H54 (cell line): Measurements from ENCODE around the gene INPP5B.

Source experiments
- DNase-seq: peaks from one replicate; pipeline ENCODE4 v3.0.0; 2011; ENCODE audit warnings: low spot score, mixed read lengths; ENCODE audit not compliant: insufficient read length
- FAIRE-seq: peaks from 3 replicates; lab custom pipeline; 2011; peaks lifted over from hg19 to GRCh38; lab: Jason Lieb, UNC
- POLR2A ChIP-seq: IDR thresholded peaks from 2 replicates; pipeline ENCODE4 v1.6.1; 2011; ENCODE audit warnings: low read depth, mild to moderate bottlenecking, low read length

Gene INPP5B

DNA sequence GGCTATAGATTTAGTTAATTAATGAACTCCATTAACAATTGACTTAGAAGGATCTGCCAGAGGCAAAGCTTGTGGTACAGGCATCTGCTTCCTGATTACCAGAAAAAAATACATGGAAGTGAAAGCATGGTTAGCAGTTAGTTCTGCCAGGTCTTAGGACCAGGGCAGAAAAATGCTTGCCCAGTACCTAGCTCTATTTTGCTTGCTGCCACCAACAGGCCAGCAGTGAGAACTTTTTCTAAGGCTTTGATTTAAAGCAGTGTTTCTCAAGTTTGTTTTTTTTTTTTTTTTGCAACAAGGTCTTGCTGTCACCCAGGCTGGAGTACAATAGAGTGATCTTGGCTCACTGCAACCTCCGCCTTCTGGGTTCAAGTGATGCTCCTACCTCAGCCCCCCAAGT, 71.0 kb downstream of the INPP5B start:
- TF ChIP-seq POLR2A = no peak
- DNase-seq = no peak
- FAIRE-seq = no peak

GRCh38 chr1:37872692-37873091, 74.2 kb downstream of the INPP5B start:
- DNase-seq = no peak
- no peak for FAIRE-seq
- TF ChIP-seq POLR2A = no peak

DNA sequence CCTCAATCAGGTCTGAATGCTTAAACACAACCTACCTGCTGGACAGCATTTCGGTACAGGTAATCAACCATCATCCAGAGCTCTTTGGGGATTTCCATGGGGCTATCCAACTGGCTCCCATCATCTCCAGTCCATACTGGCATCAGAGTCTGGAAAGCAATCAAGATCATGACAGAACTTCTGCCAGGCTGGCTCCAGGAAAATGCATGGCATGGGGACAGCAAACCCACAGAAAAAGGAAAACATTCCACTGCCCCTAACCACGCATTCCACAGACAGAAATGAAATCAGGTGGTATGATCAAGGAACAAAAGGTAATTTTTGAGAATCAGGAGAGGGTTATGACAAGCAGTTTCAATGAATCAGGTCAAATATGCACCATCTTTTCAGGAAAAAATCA, 78.4 kb downstream of the INPP5B start:
- FAIRE-seq = no peak
- no peak for TF ChIP-seq POLR2A
- no peak for DNase-seq

DNA sequence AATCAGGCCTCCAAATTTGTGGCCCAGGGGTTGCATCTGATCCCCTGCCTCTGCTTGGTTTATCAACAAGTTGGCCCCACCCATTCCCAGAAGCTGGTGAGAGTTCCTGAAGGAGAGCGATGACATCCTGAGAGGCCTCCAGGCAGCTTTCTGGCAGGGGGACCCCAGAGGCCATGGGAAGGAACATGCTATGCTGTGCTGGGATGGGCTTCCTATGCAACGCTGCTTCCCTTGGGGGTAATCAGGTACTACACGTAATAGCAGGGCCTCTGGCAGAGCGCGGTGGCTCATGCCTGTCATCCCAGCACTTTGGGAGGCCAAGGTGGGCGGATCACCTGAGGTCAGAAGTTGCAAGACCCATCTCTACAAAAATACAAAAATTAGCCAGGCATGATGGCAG, 79.1 kb downstream of the INPP5B start:
- no peak for DNase-seq
- TF ChIP-seq POLR2A = no peak
- no peak for FAIRE-seq

DNA sequence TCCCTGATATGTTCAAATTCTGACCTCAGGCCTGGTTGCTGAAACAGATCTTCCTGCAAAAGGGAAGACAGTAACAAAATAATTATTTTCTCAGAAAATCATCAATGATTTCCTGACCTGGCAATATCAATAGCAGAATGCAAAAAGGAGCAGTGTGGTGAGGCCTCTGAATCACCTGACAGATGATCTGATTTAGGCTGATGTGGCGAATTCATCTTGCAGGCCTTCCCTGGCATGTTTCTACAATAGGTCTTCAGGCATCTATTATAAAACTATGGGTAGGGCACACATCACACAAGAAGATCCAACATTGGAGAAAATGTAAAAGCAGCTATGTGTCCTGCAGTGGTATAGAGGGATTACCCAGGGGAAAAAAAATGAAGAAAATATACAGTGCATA, 80.4 kb downstream of the INPP5B start:
- DNase-seq (no peak), FAIRE-seq (no peak)
- no peak for TF ChIP-seq POLR2A

DNA sequence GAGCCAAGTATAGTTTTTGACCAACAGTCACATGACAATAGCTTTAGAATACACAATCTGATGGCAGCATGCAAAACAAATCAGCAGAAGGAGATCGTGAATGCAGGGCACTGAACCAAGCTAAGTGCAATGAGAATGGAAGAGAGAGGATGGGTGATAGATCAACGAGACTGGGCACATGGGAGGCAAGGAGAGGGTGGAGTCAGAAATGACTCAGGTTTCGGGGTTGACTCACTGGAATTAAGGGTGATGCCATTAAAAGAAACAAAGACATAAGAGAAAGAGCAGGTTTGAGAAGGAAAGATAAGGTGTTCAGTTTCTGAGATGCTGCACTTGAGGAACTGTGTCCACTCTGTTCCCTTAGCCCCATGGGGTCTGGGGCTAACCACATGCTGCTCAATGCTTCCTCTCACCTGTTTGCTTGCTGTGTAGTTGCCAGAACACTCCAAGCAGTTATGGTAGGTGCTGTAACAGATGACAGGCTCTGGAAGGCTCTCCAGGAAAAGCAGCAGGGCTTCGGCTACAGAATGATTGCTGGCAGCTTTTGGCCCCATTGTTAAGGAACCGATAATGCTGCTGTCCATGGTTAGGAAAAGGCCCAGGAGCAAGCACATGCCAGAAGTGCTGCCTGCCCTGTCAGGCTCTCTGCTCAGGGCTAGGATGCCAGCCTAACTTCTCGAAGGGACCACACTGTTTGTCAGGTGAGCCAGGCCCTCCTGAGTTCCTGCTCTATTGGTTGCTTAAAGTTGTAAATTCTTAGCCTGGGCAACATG, 81.3 kb downstream of the INPP5B start:
- no peak for TF ChIP-seq POLR2A
- peak; percentile 70 for DNase-seq
- peak; percentile 89 for FAIRE-seq

DNA sequence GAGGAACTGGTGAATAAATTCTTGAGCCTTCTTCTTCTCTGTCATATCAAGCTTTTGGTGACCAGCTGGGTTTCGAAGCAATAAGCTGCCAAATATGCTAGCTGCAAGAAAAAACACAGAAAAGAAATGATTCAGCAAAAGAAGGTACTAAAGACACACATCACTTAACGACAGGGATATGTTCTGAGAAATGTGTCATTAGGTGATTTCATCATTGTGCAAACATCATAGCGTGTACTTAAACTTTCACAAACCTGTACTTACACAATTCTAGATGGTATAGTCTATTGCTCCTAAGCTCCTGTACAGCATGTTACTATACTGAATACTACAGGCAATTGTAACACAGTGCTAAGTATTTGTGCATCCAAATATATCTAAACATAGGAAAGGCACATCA, 84.5 kb downstream of the INPP5B start:
- DNase-seq = no peak
- no peak for TF ChIP-seq POLR2A
- no peak for FAIRE-seq

GRCh38 chr1:37861151-37861550, 85.7 kb downstream of the INPP5B start:
- DNase-seq (no peak), FAIRE-seq (no peak)
- TF ChIP-seq POLR2A = no peak

GRCh38 chr1:37860346-37860666, 86.5 kb downstream of the INPP5B start:
- no peak for TF ChIP-seq POLR2A
- FAIRE-seq = no peak
- no peak for DNase-seq

DNA sequence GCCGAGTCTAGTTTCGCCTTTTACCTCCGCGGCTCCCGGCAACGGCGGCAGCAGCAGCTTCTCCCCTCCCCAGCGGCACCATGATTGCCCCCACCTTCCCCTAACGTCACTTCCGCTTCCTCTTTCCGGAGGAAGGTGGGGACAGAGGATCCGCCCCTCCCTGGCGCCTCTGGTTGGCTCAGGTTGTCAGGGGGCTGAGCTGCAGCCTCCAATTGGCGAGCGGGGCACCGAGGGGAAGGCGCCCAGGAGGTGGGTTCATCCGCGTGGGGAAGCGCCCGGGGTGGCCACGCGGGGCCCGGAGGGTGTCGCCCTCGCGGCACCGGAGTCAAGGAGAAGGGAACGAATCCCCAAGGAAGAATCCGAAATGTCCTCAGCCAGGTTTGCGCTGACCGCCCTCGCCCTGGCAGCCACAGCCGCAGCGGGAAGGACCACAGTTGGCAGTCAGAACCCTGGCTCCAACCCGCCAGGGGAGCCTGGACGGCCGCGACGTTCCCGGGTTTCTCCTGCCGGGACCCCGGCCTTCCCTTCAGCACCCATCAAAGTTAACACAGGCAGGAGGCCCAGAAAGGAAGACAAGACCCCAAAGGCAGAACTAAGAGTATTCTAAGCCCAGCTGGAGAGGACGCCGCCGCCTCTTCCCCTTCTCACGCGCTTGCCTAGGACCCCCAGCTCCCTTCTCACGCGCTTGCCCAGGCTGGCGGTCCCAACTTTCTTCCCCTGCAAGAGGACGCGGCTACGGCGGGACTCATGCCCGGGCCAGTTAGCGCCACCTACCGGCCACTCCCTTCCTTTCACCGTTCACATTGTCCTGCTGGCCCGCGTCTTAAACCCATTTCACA, 87.1 kb downstream of the INPP5B start, which contains the start of gene MTF1:
Gene MTF1 (minus strand): TSS at position 86 of the 839 bp plus-strand sequence. CDS start 1,934 bp downstream, outside the sequence.
- peak; percentile 84 for FAIRE-seq
- peak; percentile 74 for TF ChIP-seq POLR2A
- DNase-seq = peak; percentile 94

DNA sequence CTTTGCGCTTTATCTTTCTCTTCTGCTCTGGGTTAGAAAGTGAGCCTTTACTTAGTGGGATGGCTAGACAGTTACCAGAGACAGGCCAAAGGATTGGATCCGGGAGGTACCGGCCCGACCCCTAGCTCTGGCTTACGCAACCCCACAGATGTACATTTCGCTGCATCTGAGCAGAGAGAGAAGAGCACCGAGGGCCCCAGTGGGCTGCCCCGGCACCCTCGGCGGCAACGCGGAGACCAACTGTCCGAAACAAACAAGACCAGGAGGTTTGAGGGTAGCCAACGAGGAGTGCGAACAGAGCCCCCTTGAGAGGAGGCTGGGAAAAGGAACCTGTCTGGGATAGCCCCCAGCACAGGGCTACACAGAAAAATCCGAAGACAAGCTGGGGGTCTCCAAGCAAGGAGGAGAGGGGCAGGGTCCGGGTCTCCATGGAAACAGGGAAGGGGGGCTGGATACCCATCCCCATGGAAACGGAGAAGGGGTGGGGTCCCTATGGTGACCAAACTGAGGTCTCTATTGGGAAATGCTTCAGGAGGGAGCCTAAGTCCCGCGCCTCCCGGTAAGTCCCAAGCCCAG, 87.8 kb downstream of the INPP5B start:
- FAIRE-seq = no peak
- no peak for DNase-seq
- no peak for TF ChIP-seq POLR2A

GRCh38 chr1:37854406-37854805, 92.4 kb downstream of the INPP5B start:
- FAIRE-seq (no peak), DNase-seq (no peak)
- TF ChIP-seq POLR2A = no peak

- no peak for TF ChIP-seq POLR2A
- DNase-seq (no peak), FAIRE-seq (no peak)
These were observed 93.7 kb downstream of the INPP5B start for GRCh38 chr1:37853157-37853556.

DNA sequence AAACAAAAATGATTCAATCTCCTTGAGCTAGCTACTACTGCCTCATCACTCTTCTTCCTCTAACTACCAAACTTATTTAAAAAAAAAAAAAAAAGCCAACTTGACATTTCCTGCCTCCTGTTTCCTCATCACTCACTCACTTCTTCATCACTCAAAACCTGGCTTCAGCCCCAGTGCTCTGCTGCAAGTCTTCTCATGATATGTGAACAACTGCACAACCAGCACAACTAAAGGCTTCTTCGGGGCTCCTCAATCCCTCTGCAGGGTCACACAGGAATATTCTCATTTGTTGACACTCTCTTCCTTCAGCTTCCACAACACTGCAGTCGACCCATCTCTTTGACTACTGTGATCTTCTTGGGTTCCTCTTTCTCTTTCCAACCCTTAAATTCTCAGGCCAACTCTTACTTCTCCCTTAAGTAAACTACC, 95.1 kb downstream of the INPP5B start:
- no peak for FAIRE-seq
- DNase-seq = no peak
- no peak for TF ChIP-seq POLR2A
